HG03280 (cell line): ENCODE data around the gene EMCN.
"Not testable (repeated sequence)": the region's sequence is repeated elsewhere in the genome, so short reads cannot be mapped to it uniquely, and the experiment has no call there.

Experiments used
- ATAC-seq: cut with Tn5 transposase; IDR thresholded peaks from one replicate; pipeline ENCODE4 v1.9.1; 2021; ENCODE audit warnings: mild to moderate bottlenecking, moderate library complexity; ENCODE audit not compliant: unreplicated experiment

EMCN gene

DNA sequence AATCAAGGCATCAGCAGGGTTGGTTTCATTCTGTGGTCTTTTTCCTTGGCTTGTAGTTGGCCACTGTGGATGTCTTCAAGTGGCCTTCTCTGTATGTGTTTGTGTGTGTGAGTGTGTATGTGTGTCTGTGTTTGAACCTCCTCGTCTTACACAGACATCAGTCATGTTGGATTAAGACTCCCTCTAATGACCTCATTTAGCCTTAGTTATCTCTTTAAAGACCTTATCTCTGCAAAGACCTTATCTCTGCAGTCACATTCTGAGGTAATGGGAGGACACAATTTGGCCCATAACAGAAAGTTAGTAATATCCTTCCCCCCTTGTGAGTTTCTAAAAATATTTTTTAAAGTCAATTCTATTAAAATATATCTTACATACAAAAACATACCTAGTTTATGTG is 126.7 kb downstream of the EMCN start:
- ATAC-seq, result no peak

DNA sequence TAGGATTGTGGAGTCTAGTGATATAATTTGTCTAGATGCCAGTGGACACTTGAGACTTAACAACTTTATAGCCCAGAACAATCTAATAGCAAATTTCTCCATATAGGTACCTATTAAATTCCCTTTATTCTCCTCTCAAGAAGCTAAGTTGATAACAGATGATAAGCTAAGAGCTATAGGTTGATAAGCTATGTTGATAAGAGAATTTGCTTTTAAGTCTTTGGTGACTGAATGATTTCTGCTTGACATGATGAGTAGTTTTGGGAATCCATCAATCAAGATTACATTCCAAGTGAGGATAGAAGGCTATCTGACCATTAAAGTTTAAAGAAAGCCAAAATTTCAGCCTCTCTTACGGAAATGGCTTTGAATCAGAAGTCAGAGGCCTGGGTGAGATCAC is 131.6 kb downstream of the EMCN start:
- ATAC-seq, result no peak

DNA sequence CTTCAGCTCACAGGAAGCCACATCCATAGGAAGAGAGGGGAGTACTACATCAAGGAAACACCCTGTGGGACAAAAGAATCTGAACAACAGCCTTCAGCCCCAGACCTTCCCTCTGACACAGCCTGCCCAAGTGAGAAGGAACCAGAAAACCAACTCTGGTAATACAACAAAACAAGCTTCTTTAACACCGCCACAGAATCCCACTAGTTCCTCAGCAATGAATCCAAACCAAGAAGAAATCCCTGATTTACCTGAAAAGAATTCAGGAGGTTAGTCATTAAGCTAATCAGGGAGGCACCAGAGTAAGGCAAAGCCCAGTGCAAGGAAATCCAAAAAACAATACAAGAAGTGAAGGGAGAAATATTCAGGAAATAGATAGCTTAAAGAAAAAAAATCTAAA is 137.4 kb downstream of the EMCN start:
- not testable (repeated sequence) for ATAC-seq

DNA sequence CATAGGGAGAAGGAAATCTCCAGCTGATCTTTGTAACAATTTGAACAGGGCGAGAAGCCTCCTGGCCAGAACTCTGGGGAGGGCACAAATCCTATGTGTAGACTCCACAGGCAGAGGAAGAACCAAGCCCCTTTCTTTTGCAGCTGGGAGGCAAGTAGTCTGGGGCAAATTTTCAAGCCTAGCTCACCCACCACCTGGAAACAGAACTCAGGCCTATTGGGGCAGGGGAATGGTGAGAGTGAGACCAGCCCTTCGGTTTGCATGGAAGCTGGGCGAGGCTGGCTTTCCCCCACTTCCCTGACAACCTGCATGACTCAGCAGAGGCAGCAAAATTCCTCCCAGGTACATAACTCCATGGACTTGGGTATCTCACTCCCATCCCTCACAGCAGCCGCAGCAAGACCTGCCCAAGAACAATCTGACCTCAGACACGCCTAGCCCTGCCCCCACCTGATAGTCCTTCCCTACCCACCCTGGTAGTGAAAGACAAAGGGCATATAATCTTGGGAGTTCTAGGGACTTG is 138.2 kb downstream of the EMCN start:
- no peak for ATAC-seq

DNA sequence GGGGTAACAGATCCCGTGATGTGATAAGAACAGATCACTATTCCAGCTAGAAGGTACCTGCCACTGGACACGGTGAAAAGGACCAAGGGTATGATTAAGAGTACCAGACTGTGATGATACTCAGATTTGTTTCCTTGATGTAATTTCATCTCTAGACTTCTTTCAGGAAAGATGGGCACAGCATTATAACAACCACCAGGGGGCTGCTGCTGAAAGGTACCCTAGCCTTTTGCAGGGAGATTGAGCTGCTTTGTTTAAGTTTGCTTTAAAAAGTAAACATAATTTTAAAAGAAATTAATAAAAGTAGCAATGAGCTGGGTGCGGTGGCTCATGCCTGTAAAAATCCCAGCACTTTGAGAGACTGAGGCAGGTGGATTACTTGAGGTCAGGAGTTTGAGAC is 145.4 kb downstream of the EMCN start:
- ATAC-seq, result no peak

DNA sequence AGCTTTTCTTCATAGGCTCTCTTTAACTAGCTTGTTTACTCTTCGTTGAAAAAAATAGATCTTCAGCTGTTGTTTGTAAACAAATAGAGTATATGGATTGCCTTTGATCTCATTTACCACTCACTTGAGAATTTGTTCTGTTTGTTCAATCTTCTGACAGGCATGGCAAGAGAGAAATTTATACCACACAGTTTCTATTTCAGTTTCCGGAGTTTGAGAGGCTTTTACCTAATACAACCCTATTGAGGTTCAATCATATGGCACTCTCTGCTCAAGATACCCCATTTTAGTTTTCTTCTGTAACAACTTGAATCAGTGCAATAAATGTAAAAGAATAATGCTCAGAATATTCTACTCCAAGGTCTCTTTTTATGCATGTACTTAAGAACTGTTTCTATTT is 148.0 kb downstream of the EMCN start:
- ATAC-seq, result no peak

DNA sequence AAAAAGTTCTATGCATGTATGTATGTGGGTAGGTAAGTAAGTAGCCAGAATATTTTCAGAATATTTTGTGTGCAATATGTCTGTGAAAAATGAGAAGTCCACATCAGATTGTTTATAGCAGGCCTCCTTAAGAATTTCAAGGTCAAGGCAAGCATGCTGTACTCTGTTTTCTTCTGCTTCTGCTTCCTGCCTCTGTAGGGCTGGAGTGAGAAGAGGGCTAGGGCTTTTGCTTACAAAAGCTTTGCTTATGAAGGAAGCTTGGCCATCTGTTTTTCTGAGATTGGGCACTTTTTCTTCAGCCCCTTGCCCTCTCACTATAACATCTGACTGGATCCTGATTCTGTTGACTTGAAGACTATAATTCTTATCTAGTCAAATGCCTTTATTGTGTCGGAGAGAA is 150.4 kb downstream of the EMCN start:
- ATAC-seq, result no peak

DNA sequence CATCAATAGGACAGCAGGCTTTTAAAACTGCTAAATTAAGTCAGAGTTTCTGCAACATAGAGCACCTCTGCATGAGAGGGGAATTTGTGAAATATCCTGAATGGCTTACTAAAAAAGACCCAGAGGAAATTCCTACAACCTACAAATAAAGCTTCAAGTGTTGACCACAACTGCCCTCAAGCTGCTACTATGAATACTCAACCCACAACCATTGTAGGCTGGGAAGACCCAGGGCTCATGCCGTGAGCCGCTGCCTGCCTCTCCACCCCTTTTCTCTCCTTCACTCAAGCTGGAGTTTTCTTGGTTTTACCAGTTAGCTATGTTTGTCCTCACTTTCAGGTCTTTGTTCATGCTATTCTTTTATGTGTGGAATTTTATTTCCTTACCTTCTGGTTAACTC is 151.6 kb downstream of the EMCN start:
- ATAC-seq, result no peak

DNA sequence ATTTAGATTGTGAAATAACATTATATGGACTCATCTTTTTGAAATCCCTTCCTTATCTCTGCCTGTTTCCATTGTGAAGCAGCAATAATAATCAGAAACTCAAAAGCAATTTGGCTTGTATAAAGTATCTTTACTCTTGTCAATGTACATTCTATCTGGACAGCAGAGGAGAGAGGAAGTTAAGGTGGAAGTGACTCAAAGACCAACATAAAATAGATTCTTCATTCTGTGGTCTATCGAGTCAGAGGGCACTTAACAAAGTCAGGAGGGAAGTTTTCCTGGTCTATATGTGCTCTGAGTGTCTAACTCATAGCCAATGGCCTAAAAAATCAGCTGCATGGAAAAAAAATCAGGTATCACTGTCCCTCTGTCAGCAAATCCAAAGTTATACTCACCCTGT is 155.5 kb downstream of the EMCN start:
- ATAC-seq, result no peak

DNA sequence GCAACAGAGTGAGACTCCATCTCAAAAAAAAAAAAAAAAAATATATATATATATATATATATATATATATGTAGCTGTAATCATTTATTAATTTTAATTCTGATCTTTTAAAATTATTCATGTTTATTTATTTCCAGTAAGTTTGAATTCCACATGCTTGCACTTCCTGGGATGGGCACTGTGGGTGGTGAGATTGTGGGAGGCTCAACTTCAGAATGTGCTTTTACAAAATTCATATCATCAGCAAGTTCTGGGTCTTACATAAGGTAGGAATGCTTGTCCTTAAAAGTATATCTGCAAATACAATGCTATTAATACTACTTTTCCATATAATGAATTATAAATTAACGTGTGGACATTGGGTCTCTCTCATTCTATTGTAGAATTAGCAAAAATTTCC is 156.5 kb downstream of the EMCN start:
- no peak for ATAC-seq

DNA sequence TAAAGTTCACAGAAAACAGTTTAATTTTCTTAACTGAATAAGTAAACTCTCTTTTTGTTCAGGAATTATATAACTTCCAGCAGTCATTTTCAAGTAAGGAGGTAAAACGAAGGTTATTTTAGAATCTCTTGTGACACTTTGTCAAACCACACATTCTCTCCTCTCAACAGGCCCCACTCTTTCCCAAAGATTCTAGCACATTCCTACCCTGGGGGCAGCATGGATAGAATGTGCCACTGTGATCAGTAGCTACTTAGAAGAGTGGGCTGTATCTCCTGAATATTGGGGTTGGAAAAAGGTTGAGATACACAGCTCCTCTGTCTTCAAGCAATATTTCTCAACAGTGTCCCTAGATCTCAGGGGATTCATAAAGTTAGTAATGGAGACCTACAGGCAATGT is 157.6 kb downstream of the EMCN start:
- ATAC-seq, result no peak

DNA sequence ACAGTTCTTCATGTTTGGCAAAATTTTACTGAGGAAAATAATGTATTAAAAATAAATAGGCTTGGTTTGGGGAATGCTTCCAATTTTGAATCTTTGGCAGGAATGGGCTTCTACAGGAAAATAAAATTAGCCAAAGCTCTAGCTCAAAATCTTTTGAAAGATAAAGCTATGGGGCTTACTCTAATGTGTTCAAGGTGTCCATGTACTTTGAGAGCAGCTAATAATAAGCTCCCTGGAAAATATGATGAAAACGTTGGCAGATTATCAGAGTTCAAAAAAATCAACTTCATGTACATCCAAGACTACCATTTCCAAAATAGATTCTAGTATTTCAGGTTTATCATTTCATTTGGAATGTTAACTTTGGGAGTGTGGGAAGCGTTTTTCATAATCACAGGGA is 158.4 kb downstream of the EMCN start:
- no peak for ATAC-seq

DNA sequence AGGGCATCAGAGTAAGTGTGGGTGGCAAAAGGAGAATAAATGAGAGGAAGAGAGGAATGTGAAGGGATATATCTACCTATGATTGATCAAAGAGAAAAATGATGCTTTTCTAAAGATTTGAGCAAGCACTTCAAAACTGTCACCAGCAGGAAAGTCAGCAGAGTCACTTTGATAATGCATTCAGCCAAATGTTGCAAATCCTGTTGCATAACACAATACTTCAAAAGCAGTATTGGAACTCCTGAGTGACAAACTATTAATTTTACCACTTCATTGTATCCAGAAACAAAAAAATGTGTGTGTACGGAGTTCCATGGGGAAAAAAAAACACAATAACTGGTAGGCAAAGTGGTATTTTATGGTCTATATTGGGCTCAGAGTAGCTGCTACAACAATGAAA is 160.3 kb downstream of the EMCN start:
- no peak for ATAC-seq

DNA sequence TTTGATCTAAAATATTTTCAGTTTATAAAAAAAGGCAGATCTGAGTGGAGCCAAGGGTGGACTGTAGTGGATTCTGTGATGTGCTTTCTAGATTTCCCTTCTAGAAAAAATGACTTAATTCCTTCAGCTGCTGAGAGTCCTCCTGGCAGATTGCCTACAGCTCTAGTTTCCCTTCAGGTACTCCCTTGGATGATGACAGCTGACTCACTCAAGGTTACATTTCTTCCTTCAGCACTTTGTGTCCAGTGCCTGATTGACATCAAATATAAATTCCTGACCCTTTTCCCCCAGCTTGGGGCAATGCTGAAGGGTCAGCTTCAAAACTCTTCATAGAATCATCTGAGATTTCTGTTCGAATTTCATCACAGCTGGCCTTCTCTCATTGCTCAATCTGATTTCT is 161.7 kb downstream of the EMCN start:
- no peak for ATAC-seq

DNA sequence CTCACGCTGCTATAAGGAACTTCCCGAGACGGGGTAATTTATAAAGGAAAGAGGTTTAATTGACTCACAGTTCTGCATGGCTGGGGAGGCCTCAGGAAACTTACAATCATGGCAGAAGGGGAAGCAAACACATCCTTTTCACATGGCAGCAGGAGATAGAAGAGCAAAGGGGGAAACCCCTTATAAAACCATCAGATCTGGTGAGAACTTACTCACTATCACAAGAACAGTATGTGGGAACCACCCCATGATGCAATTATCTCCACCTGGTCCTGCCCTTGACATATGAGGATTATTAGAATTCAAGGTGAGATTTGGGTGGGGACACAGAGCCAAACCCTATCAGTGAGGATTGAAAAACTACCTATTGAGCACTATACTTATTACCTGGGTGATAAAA is 165.5 kb downstream of the EMCN start:
- not testable (repeated sequence) for ATAC-seq

DNA sequence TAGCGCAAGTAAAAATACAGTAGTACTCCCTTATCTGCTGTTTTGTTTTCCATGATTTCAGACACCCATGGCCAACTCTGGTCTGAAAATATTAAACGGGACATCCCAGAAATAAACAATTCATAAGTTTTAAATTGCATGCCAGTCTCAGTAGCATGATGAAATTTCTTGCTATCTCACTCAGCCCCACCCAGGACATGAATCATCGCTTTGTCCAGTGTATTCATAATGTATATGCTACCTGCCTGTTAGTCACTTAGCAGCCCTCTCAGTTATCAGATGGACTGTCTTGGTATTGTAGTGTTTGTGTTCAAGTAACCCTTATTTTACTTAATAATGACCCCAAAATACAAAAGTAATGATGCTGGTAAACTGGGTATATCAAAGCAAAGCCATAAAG is 169.3 kb downstream of the EMCN start:
- ATAC-seq, result no peak

DNA sequence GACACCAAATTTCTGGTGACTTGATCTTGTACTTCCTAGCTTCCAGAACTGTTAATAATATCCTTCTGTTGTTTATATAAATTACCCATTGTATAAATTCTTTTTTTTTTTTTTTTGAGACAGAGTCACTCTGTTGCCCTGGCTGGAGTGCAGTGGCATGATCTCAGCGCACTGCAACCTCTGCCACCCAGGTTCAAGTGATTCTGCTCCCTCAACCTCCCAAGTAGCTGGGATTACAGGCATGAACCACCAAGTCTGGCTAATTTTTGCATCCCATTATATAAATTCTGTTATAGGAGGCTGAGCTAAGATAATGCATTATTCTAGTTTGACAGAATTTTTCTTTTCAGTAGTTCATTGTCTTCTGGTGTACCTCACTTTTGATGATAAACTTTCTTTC is 170.6 kb downstream of the EMCN start:
- ATAC-seq, result no peak

DNA sequence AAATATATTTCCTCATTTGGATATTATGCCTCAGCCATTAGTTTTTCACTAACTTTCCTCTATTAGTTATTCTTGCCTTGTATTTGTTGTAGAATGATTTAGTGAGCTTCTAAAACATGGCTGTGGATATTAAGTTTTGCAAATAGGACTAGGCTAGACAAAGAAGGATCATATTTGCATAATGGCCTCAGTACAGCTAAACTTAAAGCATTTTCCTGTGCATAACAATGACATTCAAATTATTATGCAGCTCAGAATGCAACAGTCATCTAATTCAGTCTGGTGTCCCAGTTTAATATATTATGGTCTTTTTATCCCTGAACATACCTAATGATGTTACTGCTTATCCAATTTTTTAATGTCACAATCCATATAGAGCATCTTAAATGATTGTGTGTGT is 172.2 kb downstream of the EMCN start:
- ATAC-seq, result no peak
